HG02642 (cell line): ENCODE data around the gene KLF16.

ENCODE experiments used
- ATAC-seq: cut with Tn5 transposase; IDR thresholded peaks from one replicate; pipeline ENCODE4 v1.9.1; 2021; ENCODE audit warnings: mild to moderate bottlenecking; ENCODE audit not compliant: unreplicated experiment, poor library complexity

The KLF16 gene

GRCh38 chr19:1827566-1828278, 35.7 kb downstream of the KLF16 start:
- no peak for ATAC-seq

GRCh38 chr19:1826557-1827521, 36.5 kb downstream of the KLF16 start:
- ATAC-seq = no peak

- no peak for ATAC-seq
Measured at GRCh38 chr19:1825909-1826556, 37.3 kb downstream of the KLF16 start.

- no peak for ATAC-seq
Measured at GRCh38 chr19:1824252-1824622, 39.1 kb downstream of the KLF16 start.

GRCh38 chr19:1823539-1824251, 39.7 kb downstream of the KLF16 start:
- no peak for ATAC-seq

GRCh38 chr19:1823020-1823419, 40.4 kb downstream of the KLF16 start:
- ATAC-seq = no peak

- no peak for ATAC-seq
Measured at GRCh38 chr19:1822210-1822609, 41.2 kb downstream of the KLF16 start.

GRCh38 chr19:1819341-1820255, 43.8 kb downstream of the KLF16 start:
- no peak for ATAC-seq

- no peak for ATAC-seq
Measured at GRCh38 chr19:1818549-1819195, 44.7 kb downstream of the KLF16 start.

- no peak for ATAC-seq
Measured at GRCh38 chr19:1817553-1818179, 45.7 kb downstream of the KLF16 start.

- no peak for ATAC-seq
Measured at GRCh38 chr19:1816530-1817298, 46.7 kb downstream of the KLF16 start.

- no peak for ATAC-seq
Measured at GRCh38 chr19:1815605-1816529, 47.5 kb downstream of the KLF16 start.

- ATAC-seq = no peak
Measured at GRCh38 chr19:1814833-1815604, 48.4 kb downstream of the KLF16 start.

GRCh38 chr19:1814391-1814790, 49.0 kb downstream of the KLF16 start:
- no peak for ATAC-seq

- no peak for ATAC-seq
Measured at GRCh38 chr19:1813192-1814182, 49.9 kb downstream of the KLF16 start.
